ENCODE data around the gene SSR1.

The SSR1 gene

DNA sequence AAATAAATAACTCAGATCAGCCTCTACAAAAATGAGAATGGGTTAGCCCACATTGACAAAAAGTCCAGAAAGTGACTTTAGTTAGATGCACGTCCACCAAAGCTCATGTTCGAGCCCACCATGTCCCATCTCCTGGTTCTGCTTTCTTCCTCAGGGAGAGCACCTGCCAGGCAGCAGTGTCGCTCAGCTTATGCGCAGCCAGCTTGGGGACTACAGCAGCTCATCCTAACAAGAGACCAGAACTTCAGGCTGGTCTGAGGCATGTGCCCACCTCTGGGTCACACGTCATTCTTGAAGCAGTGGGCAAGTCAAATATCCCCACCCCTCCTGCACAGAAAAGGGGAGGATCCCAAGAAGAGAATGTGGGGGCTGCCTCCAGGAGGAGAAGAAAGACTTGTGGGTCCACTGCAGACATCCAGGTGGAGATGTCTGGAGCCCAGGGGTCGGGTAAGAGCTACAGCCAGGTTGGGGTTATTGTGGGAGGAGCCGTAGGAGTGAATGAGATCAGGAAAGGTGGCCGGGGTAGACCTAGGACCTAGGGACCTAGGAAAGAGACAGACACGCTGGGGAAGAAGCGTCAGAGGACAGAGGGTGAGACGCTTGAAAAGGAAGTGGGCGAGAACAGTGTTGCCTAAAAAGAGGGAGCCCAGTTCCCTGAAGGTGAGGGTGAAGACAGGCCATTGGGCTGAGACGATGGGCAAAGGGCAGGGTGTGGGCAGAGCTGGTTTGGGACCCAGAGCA is 52.5 kb downstream of the SSR1 start:
- FAIRE-seq (no peak), DNase-seq (ENCODE audit: low spot score) (no peak)

DNA sequence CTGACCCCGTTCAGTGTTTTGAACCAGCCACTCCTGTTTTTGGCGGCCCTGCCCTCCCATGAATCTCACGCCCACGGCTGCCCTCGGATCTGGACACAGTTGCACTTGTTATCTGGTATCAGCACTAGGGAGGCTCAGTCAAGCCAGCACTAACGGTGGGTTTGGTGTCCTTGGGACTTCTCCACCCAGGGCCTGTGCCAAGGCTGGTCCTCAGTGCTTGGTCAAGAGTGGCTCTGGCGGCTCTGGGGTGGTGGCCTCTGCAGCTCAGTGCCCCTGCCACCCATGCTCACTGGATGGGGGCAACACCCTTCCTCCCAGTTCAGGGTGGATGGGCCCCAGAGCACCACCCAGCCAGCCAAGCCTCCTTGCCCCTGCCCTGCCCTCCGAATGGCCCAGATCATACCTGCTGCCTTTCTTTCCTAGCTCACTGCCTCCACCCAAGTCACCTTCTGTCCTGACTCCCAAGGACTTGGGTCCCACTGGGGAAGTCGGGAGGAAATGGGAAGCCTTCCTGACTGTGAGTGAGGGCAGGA is 54.7 kb downstream of the SSR1 start:
- FAIRE-seq (no peak), DNase-seq (ENCODE audit: low spot score) (no peak)

DNA sequence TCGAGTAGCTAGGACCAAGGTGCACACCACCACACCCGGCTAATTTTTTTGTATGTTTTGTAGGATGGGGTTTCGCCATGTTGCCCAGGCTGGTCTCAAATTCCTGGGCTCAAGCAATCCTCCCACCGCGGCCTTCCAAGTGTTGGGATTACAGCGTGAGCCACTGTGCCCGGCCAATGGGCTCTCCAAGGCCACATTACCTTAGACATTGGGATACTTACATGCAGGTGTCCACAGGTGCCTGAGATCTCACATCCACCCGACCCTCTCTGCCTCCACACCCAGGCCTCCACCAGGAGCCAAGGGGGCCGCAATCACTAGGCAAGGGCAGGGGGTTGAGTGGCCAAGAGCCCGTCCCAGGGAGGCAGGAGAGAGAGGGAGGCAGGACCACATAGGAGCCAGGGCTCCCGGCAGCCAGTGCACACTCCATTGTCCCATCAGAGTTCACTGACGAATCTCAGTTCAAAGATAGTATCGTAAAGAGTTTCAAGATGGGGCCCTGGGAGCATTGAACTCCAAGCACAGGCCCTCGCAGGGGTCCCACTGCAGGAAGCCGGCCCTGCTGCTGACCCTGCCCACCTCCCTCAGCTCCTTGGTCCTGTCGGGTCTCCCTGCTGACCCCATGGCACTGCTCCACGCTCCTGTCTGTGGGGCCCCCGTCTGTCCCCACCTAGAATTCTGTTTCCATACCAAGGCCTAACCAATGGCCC is 55.3 kb downstream of the SSR1 start:
- FAIRE-seq (no peak), DNase-seq (ENCODE audit: low spot score) (no peak)

DNA sequence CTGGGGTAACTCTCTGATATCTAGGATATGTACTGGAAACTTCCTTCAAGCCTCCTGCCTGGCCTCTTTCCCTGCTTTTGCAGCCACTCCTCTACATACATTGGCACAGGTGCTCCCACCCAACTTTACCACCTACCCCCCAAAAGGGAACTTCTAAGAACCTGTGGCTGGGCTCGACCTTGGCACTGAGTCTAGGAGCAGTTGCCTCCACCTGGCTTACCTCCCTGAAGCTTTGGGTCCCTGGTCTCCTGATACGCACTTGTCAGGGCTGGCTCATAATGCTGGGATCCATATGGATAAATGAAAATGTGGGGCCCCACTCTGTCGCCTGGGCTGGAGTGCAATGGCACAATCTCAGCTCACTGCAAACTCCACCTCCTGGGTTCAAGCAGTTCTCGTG is 56.2 kb downstream of the SSR1 start:
- no peak for FAIRE-seq
- DNase-seq (ENCODE audit: low spot score) = no peak

DNA sequence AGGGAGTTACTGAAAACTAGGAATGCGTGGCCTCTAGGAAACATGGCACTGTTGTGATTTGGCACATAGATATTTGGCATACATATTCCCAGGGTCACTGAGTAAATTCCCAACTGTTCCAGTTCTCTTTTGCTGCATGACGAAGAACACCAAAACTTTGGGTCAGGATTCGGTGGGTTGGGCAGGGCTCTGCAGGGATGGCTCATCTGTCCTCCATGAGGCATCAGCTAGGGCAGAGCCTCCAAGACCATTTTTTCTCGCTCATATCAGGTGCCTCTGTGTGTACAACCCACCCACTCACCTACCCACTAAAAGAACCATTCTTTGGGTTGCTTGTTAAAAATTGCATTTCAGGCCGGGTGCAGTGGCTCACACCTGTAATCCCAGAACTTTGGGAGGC is 57.1 kb downstream of the SSR1 start:
- no peak for DNase-seq (ENCODE audit: low spot score)
- no peak for FAIRE-seq

DNA sequence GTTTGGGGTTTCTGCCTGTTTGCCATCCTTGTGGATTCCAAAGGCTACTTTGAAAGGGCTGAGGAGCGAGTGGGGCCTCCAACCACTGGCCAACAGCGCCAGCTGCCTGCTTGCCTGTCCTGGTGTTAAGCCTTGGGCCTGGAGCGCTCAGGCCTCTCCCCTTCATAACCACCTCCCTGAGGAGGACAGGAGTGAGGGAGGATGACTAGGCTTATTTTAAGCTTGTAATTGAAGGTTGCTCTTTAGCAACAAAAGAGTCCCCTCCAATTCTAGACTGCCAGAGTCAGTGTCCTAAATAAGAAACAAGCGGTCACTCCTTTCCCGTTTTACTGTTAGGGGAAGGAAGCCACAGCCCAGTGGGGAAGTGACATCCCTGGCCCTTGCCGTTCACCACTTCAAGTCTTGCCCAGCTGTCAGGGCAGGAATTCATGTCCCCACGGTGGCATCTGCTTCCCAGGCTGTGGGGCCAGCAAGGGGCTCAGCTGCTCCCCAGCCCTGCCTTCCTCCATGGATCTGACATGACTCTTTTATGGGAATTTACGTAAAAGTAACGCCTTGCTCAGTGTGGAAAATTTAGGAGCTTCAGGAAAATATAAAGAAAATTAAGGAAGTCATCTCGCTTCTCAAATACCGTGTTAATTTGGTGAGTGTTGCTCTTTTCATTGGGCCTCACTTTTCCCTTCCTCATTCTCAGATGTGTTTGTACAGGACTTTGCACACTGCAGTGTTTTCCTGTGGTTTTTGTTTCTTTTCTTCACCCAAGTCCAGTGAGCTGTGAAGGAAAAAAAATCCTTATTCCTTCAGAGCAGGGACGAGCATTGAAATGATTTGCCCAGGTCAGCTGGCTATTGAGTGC is 57.8 kb downstream of the SSR1 start:
- DNase-seq (ENCODE audit: low spot score) (no peak), FAIRE-seq (no peak)

DNA sequence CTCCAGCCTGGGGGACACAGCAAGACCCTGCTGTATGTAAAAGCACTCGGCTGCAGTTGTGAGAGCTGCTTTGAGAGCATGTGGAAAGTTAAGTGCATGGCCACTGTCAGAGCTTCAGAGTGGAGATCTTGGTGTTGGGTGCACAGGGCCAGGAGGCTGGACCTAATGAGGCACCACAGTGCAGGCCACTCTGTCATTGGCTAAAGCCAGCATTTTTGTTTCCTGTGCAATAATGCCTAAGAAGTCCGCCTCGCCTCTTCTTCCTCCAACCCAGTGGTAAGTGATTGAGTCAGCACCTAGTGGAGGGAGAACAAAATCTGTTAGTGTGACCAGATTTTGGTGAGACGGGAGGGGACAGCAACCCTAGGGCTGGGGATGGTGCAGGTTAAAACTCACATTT is 60.6 kb downstream of the SSR1 start:
- no peak for FAIRE-seq
- no peak for DNase-seq (ENCODE audit: low spot score)

DNA sequence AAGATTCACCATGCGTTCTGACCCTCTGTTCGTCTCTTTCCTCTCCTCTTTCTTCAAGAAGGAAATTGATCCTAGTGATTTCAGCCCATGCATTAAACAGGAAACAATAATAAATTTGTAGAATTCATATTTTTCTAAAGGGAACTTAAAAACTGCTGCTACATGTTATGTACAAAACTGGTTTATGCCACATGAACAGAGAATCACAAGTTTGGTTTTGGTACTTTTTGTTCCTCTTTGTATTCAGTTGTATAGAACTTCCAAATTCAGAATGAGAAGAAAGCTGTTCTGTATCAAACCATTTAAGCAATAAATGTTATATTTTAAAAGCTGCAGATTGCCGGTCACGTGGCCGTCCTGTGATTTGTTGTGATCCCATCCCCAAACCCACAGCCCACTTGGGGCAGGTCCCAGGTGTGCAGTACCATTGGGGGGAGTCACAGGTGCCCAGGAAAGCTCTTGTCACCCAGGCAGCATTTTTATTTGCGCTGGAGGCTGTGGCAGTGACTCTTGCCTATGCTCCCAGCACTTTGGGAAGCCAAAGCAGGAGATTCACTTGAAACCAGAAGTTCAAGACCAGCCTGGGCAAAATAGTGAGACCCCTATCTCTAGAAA is 61.2 kb downstream of the SSR1 start:
- no peak for FAIRE-seq
- no peak for DNase-seq (ENCODE audit: low spot score)

DNA sequence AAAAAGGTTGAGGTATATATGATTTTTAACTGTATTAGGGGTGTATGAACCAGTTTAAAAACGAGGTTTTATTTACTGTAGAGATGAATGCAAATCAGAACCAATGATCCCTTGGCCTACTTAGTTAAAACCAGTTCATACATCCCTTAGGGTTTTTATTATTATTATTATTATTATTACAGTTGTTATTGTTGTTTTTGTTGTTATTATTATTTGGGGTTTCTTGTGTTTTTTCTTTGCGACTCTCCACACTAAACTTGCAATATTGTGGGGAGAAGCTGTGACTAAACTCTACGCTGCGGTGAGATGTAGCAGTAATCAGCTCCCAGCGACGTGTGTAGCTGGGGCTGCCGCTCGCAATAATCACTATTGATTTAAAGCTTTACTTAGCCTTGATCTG is 62.2 kb downstream of the SSR1 start:
- no peak for FAIRE-seq
- no peak for DNase-seq (ENCODE audit: low spot score)

DNA sequence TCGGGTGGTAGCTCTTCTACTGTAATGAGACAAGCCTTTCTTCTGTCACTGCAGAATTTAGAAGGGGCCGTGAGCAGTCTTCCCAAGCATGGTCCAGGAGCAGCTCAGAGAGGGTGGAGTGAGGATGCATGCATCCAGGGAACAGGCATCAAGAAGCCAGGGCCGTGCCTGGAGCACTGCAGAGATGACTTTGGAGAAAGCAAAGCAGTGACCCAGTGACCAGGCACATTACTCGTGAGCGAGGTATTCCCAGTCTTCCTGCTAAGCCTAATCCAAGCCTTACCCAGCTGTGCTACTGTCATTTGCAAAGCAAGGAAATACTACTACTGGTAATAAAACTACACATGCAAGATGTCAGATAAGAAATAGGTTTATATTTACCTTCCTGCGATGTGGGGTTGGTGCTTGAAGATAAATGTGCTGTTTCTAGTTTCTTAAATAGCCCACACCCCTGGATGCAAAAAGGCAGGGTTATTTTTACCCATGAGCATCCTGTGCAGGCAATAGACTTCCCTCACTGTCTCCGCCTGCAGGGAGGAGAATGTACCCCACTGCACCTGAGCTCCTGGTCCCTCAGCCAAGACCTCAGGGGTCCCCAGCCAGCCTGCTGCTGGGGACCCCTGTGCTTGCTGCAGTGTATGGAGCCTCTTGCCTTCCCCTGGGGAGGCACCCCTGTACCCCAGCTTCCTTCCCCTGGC is 62.9 kb downstream of the SSR1 start:
- FAIRE-seq (no peak), DNase-seq (ENCODE audit: low spot score) (no peak)

DNA sequence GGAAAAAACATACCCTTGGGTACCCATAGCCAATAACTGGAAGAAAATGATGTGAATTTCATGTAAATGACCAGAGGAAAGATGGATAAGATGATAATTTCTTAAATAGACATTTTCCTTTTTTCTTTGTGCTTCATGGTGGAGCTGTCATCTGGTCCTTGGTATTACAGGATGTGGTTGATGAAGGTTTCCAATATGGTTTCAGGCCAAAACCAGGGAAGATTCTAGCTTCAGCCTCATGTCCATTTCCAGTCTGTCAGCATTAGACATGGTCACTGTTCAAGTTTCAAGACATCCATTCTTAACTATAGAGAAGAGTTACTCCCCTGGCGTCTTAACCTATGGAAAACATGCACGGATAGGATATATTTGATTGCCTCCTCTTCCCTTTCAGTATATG is 63.6 kb downstream of the SSR1 start:
- no peak for DNase-seq (ENCODE audit: low spot score)

DNA sequence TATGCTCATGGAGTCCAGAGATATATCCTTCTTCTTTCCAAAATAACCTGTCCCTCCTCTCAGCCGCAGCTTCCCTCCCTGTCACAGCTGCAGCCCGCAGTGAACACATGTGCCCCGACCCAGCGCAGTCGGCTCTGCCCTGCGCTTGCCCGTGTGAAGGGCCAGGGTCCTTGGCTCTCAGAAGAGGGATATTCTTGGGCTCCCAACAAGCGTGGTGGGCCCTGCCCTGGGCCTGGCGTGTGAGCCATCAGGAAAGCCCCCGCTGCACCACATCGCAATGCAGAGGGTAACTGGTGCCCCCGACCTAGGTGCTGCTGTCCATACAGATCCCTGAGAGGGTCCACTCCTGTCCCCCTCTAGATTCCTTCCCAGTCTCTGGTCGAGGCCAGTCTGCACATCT is 65.2 kb downstream of the SSR1 start:
- no peak for FAIRE-seq

More for the DNA sequence above, 63.6 kb downstream of the SSR1 start:
- no peak for FAIRE-seq

DNA sequence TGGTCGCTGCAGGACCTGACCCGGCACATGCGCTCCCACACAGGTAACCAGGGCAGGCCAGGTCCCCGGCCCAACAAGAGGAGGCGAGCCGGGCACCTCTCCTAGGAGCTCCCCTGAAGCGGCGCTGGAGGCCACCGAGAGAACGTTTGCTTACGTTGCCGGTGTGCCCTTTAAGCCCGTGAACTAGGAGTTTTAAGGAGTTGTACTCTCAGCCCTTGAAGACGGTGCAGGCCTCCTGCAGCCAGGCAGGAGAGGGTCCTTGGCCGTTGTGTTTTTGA is 65.9 kb downstream of the SSR1 start:
- FAIRE-seq = no peak
- no peak for DNase-seq (ENCODE audit: low spot score)

More for the DNA sequence above, 65.2 kb downstream of the SSR1 start:
- no peak for DNase-seq (ENCODE audit: low spot score)

DNA sequence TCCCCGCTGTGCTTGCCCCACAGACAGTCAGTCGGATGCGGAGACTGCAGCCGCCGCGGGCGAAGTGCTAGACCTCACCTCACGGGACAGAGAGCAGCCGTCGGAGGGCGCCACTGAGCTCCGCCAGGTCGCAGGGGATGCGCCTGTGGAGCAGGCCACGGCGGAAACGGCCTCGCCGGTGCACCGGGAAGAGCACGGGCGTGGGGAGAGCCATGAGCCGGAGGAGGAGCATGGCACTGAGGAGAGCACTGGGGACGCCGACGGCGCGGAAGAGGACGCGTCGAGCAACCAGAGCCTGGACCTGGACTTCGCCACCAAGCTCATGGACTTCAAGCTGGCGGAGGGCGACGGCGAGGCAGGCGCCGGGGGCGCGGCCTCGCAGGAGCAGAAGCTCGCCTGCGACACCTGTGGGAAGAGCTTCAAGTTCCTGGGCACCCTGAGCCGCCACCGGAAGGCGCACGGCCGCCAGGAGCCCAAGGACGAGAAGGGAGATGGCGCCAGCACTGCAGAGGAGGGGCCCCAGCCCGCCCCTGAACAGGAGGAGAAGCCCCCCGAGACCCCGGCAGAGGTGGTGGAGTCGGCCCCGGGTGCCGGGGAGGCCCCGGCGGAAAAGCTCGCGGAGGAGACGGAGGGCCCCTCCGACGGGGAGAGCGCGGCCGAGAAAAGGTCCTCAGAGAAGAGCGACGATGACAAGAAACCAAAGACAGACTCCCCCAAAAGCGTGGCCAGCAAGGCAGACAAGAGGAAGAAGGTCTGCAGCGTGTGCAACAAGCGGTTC is 66.4 kb downstream of the SSR1 start:
- no peak for FAIRE-seq

DNA sequence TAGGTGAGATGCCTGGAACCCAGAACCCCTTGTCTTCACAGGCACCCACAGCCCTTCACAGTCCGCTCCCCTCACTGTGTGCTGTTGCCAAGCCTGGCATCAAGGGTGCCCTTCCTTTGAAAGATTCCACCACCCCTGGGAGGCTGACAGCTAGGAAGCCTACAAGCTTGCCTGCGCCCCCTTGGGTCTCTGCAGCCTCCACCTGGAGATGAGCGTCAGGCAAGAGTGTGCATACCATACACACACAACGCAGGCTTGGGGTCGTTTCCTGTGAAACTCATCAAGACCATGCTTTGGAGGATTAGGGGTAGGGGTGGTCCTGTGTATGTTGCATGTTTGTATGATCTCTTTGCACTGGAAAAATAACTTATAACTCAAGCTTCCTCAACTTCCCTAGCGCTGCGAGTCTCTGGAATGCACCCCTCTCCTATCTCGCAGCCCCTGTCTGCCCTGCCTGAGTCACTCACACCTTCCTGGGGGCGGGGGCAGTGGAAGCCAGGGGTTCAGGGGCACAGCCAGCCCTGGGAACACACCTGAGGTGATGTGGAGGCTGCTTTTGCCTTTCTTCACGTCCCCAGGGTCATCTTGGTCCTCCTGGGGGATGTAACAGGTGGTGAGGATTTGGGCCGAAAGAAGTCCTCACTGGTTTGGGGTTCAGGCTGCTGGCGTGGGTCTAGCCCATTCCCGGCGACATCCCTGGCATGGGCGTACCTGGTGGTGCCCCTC is 67.2 kb downstream of the SSR1 start:
- FAIRE-seq = no peak
- no peak for DNase-seq (ENCODE audit: low spot score)

More for the DNA sequence above, 66.4 kb downstream of the SSR1 start:
- no peak for DNase-seq (ENCODE audit: low spot score)

DNA sequence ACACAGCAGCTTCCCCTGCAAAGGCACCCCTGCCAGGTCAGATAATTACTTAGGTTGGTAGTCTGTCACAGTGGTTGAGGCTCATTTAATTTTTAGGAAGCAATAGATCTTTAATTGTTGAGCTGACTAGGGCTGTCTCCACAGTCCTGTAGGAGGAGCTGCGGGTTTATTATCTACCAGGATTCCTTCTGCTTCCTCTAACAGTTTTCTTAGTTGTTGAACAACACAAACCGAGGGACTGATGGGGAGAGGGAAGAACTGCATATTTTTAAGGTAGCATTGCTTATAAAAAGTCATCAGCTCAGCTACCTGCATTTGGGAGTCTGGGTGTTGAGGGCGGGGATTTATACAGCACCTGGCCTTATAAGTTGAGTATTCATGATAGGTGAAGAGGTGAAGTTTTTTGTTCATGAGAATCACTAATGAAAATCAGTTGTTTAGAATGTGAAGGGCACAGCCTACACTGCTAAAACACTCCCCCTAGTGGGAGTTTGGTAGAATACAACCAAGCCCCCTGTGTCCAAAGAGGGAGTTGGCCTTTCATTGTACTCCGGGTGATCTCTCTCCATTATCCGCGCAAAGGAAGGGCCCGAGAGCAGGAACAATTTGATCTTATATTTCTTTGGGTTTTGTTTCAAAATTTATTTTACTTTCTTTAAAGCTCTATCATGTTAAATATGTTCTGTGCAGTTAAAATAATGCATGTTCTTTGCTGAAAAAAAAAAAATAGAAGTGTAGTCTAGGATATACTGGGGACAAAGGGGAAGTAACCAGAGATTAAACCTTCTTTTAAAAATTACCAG is 69.6 kb downstream of the SSR1 start:
- DNase-seq (ENCODE audit: low spot score) (peak; percentile 34), FAIRE-seq (no peak)

DNA sequence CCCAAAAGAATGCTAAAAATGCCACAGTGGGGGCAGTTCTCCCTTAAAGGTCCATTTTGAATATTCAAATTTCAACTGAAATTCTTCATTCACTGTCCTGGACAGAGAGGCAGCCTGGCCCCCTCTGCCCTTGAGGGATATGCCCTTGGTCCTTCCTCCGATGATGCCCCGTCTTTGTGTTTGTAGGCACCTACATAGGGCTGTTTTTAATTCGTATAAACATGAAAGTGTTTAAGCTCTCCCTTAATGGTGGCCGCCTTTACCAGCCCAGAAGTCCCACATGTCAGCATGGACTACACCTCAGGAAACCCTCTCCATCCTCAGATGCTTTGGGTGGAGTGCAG is 70.2 kb downstream of the SSR1 start:
- FAIRE-seq = no peak
- no peak for DNase-seq (ENCODE audit: low spot score)

DNA sequence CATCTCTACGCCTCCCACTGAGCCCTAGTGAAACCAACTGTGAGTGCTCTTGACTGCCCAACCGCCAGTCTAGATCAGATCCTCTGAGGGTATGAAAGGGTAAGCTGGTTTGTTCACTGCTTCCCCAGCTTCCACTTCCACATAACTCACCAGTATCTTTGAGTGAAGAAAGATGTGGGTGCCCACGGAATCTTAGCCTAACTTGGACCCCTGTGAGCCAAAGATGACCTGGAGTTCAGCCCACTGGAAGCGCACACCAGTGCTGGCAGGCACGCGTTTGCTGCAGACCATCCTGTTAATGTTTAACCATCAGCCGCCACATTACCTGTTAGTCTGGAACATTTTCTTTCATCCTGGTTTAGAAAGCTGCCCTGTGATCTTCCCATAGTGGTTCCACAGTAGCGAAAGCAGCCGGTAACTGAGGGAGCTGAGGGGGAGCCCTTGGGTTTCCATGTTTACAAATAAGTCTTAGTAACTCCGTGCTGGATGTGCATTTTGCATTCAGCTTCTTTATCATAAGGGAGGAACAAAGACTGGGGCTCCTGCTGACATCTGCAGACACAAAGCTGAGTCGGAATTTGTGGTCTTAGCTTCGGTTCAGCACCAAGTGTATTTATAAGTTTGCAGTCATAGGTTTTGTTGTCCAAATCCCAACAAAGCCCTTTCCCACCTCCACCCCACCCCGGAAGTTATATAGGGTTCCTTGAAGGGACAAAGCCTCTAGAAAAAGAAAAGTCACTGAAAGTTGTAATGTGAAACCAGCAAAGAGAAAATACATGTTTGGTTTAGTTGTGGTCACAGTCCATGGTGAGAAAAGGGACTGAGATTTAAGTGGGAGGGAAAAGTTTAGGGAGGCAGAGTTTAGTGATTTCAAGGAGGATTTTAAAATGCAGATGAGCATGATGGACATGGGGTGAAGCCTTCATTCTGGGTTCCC is 71.0 kb downstream of the SSR1 start:
- DNase-seq (ENCODE audit: low spot score) (peak; percentile 34), FAIRE-seq (no peak)

Measured in RCC 7860 (cell line).